GM21381 (cell line): ENCODE measurements around the gene CEACAM7.
"Not testable (repeated sequence)": the region's sequence is repeated elsewhere in the genome, so short reads cannot be mapped to it uniquely, and the experiment has no call there.

Experiments used
- ATAC-seq: cut with Tn5 transposase; IDR thresholded peaks from one replicate; pipeline ENCODE4 v1.9.1; 2021; ENCODE audit warnings: mild to moderate bottlenecking, moderate library complexity; ENCODE audit not compliant: unreplicated experiment

The CEACAM7 gene

DNA sequence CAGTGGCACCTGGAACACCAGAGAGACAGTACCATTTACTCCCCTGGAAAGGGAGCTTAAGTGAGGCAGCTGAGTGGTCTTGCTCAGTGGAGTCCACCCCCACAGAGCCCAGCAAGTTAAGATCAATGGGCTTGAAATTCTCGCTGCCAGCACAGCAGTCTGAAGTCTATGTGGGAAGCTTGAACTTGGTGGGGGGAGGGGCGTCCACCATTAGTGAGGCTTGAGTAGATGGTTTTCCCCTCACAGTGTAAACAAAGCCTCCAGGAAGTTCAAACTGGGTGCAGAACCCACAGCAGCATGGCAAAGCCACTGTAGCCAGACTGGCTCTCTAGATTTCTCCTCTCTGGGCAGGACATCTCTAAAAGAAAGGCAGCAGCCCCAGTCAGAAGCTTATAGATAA, 30.9 kb downstream of the CEACAM7 start:
- ATAC-seq, result no peak

DNA sequence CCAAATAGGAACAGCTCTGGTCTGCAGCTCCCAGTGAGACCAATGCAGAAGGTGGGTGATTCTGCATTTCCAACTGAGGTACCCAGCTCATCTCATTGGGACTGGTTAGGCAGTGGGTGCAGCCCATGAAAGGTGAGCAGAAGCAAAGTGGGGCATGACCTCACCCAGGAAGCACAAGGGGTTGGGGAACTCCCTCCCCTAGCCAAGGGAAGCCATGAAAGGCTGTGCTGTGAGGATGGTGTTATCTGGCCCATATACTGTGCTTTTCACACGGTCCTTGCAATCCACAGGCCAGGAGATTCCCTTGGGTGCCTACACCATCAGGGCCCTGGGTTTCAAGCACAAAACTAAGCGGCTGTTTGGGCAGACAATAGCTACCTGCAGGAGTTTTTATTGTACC, 31.3 kb downstream of the CEACAM7 start:
- ATAC-seq, result not testable (repeated sequence)

GRCh38 chr19:41652250-41652649, 35.8 kb downstream of the CEACAM7 start:
- no peak for ATAC-seq

- ATAC-seq, result no peak
These were observed 38.2 kb downstream of the CEACAM7 start for GRCh38 chr19:41649827-41650226.

GRCh38 chr19:41646589-41647204, 41.4 kb downstream of the CEACAM7 start:
- ATAC-seq, result no peak

DNA sequence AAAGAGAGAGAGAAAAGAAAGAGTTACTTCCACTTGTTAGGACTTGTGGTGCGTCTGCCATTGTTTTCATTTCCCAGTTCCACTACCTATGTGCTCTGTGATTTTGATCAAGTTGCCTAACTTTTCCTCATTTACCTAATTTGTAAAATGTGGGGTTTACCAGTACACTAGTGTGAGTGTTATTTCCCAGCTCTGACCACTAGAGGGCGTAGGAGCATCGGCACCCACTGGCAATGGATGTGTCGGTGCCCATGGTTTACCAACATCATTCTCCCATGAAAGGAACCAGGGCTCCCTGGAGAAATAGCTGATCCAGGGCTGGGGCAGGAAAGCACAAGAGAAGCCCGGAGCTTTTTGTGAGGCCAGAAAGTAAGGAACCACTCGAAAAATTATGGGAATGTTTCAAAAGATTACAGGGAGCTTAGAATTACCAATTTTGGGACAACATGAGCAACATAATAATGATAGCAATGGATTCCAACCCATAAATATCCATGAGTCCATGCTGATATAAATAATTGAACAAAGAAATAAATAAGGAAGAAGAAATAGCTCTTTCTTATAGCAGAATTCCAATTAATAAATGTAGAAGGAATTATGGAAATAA, 46.1 kb downstream of the CEACAM7 start:
- no peak for ATAC-seq

DNA sequence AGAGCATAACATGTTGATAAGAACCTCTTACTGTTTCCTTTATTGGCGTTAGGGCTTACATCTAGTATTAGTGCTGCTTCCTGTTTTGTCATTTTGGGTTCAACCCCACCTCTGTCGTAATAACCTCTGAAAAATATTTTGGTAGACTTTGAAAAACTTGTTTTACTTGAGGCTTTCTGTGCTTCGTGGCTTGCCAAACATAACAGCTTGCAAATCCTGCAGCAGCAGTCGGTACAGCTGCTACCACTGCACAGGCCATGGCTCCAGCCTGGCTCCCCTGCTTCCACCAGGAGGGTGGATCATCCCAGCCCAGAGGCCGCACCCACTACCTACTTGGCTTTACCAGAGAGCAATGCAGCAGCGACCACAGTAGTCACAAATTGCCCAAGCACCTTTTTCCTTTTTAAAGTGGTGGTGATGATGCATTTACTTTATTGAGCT, 49.4 kb downstream of the CEACAM7 start:
- ATAC-seq, result no peak

DNA sequence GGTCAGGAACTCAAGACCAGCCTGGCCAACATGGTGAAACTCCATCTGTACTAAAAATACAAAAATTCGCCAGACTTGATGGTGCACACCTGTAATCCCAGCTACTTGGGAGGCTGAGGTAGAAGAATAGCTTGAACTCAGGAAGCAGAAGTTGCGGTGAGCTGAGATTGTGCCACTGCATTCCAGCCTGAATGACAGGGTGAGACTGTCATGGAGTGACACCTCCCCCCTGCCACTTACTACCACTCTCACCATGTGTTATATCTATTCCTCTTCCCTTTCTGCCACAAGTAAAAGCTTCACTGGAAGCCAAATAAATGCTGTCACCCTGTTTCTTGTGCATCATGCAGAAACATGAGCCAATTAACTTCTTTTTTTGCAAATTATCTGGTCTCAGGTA, 50.6 kb downstream of the CEACAM7 start:
- ATAC-seq, result no peak

- no peak for ATAC-seq
These were observed 59.9 kb downstream of the CEACAM7 start for GRCh38 chr19:41627966-41628675.

DNA sequence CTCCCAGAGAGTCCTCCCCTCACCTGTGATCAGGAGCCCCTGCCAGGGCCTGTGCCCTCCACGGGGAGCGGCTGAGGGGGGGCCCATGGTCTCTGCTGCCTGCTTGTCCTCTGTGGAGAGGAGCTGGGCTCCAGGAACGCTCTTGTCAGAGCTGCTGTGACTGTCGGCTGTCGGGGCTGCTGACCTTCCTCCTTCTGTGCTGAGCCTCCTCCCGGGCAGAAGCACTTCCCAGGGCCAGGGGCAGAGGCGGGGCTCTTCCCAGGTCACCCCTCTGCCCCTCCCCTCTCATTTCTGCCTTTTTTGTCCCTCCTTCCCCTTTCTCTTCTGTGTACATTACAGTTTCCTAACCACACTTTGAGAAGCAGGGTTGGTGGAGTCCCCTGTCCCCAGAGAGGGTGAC, 61.2 kb downstream of the CEACAM7 start, which contains the start of gene CEACAM4:
TSS of gene CEACAM4 (minus strand) at position 198 of the 400 bp plus-strand sequence. CDS start at position 87, 111 bp downstream.
- no peak for ATAC-seq

GRCh38 chr19:41626278-41626677, 61.8 kb downstream of the CEACAM7 start:
- no peak for ATAC-seq

DNA sequence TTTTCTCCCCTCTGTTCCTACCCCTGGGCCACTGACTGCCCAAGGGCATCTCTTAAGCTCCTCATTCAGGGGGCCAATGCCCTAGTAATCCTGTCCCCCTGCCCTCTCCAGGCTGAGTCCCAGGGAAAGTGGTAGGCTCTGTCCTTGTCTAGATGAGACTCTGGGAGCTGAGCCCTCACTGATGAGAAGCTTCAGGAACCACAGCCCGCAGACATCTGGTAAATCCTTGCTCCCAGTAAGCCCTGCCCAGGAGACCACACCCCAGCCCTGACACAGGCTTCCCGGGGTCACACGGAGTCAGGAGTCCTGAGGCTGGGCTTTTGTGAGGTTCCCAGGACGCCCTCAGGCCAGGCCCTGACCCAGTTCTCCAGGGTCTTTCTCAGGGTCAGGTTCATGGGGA, 63.1 kb downstream of the CEACAM7 start:
- no peak for ATAC-seq

DNA sequence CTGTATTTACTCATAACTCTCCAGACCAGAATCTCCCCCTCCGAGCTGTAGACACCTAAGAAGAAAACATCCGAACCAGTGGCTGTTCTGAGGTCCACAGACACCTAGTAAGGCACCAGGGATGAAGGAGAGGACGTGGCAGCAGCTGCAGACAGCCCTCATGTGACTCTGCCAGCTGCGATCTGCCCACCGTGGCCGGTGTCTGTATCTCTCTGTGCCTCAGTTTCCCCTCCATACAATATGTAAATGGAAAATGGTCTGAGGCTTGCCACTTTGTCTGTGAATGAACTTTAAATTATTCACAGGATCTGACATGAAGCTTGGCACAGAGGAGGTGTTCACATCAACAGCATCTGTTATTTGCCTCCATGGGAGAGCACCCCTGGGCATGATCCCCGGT, 63.6 kb downstream of the CEACAM7 start:
- ATAC-seq, result no peak

DNA sequence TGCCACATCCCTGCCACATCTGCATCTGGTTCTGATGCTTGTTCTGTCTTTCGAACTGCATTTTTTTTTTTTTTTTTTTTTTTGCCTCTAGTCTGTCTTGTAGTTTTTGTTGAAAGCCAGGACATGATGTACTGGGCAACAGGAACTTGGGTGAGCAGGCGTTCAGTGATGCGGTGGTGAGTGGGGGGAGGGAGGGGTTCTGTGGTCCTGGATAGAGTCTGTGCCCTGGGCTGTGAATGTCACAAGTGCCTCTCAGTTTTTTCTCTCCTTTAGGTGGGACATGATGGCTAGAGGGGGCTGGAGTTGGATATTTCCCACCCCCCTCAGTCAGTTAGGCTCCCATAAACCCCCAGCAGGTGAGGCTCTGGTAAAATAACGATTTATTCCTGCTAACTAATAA, 64.7 kb downstream of the CEACAM7 start:
- no peak for ATAC-seq
